Activated T-cell treated with anti-CD3 and anti-CD28 coated beads for 4 hours (primary cell): ENCODE results near the gene CDK5R1.

Experiments
- DNase-seq: peaks from one replicate; pipeline ENCODE4 v3.0.0-alpha.2; 2020

CDK5R1 gene

DNA sequence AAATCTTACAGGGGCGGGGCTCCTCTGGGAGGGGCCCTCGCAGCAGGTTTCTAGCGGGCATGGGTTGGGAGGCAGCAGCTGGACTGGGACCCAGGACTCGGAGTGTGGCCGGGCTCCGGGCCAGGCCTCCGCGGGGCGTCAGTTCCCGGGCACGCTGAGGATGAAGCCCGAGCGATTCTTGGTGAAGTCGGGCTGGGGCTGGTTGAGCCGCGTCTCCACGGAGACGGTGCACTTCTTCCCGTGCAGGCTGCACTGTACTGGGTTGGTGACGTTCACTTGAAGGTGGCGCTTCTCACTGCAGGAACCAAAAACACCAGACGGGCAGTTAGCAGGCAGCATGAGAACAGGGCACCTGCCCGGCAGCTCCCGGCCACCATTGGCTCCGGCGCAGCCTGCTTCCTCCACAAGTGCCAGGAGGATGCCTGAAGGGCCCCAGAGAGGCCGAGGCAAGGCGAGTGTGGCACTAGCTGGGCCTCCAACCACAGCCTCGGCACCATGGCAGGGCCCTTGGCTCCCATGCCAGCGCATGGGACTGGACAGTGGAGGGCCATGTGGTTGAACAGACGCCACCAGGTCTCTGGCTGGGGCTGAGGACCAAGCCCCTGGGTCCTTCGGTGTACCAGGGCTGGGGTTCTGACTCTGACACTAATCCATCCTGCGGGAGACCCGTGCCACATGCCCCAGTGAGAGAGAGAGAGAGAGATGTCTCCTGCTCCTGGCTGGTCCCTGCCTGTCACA is 8.0 kb downstream of the CDK5R1 start:
- DNase-seq, result no peak

DNA sequence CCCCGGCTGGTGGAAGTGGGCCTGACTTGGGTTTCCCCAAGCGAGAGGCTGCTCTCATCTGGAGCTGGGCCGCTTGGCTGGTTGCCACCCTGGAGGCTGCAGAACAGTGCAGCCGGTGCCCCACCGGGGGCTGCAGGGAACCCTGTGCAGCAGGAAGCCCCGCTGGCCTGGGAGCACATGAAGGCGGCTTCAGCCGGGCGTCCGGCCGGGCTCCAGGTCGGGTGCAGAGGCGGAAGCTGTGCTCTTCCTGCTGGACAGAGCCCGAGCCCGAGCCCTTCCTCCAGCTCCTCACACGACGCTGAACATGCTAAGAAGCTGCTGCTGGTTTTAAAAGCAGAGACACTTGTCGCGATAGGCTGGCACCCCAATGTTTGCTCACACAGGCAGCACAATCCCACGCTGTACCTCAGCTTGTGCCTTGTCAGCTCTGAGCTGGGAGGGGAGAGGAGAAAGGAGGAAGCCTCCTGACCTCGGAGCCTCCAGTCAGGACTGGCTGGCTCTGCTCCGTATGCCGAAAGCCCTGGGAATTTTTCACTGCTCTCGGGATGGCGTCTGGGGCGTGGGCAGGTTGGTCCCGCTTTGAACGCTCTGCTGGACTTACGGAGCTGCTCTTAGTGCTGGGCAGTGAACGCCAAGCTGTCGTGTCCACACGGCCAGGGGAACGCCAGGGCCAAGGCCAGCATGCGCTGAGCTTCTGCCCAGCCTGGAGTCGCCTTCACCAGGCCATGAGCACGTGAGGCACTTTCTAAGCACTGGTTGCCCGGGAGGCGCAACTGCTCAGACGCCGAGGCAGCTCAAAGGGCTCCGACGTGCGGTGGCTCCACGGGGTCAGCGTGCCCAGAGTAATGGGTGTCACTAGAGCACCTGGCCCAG is 8.8 kb downstream of the CDK5R1 start:
- no peak for DNase-seq

DNA sequence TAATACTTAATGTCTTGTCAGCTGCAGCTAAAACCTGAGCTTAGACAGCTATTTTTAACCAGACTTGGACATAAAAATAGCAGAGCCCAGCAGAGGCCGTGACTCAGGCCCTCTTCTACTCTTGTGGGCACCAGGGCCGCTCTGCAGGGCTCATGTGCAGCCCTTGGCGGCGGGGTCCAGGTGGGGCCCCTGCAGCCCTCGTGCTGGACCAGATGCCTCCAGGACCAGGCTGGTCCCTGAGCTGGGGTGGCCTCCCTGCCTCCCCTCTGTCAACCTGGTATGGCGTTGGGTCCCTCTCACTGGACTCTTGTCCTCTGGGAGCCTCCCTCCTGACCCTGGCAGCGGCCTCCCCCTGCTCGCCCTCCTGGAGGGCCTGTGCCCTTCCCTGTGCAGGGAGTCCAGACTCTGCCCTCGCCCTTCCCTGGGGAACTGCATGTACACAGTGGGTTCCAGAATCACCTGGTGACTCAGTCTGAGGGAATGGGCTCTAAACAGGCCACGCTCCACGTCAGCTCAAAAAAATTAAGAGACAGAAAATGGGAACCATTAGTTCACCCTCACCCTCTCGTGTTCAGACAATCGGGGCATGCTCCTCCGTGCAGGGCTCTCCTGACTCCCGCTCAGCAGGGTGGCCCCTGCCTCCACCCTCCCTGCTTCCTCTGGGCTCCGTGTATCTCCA is 9.7 kb downstream of the CDK5R1 start:
- DNase-seq, result no peak

DNA sequence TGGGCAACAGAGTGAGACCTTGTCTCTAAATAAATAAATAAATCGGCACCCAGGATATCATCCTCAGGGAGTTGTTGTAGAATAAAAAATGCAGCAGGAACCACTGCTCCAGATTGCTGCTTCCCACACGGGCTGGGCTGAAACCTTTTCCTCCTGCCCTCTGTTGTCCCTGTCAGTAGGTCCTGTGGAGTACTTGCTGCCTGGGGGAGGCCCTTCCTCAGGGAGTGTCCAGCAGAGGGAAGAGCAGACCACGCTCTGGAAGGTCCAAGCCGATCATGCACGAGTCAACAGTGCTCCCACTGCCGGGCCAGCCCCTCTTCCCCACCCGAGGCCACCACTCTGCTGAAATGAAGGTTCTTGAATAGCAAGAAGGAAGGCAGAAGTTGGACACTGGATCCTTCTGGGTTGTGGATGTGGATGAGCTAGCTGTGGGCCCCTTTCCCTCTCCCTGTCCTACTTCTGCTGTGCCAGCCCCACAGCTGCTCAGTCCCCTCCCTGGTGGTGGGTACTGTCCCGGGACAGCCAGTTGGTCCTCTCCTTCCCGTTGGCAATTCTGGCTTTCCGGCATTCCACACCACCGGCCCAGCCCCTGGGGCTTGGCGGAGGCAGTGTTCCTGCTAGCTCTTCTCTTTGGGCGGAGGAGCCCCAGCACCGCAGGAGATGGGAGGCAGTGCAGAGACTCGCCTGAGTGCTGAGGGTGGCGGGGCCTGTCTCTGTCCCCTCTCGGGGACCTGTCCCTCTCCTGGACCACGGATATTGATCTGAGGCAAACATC is 10.8 kb downstream of the CDK5R1 start:
- no peak for DNase-seq

DNA sequence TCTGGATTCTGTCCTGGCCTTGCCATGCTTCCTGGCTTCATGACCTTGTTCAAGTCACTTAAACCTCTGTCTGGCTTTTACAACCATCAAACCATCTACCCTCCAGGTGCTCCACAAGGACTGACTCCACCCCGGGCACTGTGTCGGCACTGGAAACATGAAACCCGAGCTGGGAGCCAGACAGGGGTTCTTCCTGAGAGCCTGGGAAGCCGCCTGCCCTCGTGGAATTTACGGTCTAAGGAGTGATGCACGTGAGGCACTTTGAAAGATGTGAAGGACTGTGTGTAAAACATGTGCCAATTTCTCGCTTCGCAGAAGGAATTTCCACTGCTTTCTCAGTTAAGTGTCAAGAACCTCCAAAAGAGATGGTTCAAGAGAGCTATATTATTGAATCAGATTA is 11.6 kb downstream of the CDK5R1 start:
- no peak for DNase-seq

DNA sequence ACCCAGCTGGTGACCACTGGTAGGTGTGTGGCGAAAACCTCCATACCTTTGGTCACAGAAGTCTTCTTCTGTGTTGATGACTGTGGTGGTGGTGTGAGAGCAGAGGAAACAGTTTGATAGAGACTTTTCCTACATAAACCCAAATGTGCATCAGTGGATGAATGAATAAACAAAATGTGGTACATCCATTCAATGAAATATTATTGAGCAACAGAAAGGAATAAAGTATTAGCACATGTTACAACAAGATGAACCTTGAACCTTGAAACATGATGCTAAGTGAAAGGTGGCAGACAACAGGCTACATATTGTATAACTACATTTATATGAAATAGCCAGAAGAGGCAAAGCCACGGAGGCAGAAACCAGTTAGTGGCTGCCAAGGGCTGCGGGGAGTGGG is 15.2 kb downstream of the CDK5R1 start:
- no peak for DNase-seq

DNA sequence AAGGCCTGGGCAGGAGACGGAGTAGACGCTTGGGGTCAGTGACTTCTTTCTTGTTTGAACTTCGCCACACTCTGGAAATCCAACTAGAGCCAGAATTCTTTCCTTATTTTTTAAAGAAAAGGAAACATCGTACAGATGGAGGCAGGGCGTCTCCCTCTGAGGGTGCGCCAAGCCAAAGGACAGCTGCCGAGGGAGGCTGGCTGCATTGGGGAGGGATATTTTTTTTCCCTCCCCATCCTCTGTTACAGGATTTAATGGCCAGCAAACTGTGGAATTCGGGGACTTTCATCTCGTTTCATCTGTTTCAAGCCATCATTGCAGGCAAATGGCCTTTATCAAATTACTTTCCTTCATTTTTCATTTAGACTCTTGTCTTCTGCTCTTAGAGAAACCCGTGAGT is 15.9 kb downstream of the CDK5R1 start:
- DNase-seq, result no peak

DNA sequence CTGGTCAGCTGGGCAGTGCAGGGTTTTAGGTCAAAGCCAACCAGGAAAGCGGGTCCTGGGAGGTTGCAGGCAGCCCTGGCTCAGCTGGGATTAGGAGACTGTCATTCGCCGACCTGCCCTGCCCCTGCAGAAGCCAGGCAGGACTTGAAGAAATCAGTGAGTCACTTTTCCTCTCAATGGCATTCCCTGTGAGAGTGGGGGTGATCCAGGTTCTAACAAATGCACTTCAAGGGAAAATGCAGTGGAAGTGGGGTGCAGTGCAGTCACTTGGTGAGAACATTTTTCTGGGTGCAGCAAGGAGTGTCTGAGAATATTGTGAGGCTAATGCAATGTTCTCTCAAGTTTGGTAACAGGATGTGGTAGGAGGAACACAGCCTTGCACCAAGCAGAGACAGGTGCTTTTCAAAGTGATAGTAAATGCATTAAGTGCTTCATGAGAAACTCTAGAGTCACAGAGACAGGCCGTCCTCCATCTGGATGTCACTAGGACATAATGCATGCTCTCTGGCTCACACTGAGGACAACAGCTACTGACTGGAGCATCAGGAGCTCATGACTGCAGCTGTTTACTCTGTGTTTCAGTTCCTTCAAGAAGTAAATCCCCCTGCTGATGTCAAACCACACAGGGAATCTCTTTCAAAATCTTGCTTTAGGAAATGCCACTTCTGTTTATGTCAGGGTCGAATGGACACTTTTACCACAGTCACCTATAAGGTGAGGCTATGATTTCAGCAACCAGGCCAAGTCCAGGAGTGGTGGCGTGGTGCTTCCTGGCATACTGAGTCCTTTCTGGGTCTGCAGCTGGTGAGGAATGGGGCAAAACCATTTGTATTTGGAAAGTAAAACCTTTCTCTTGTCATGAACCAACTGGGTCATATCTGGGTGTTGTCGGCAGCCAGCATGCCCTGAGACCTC is 16.7 kb downstream of the CDK5R1 start:
- DNase-seq, result no peak

DNA sequence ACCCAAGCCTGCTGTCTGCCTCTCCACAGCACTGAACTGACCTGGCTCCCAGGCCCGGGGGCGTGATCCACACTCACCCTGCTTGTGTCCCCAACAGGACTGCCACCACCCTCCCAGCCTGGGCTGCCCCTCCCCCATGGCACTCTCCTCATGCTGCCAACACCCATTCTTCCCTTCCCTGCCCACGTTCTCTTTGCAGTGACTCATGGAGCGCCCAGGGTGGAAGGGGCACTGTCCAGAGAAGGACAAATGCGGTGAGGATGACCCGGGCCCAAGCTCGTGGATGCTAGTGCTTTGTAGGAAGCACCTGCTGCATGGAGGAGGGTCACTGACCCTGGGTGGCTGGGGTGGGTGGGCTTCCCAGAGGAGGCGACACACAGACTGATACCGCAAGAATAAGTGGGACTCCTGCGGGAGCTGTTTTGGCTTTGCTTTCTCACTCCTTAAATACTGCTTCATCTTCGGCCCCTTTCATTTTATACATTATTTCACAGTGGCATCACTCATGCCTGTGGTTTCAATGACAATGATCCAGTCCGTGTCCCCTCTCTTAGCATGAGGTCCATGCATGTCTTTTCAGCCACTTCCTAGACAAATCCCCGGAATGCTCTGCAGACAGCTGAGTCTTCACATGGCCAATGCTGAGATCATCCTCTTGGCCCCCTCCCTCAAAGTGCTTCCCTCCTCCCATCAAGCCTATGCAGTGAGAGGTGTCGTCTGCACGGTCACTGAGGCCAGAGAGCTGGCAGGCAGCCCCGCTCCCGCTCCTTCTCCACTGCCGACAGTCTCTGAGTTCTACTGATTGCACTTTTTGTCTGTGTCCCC is 17.6 kb downstream of the CDK5R1 start:
- no peak for DNase-seq

DNA sequence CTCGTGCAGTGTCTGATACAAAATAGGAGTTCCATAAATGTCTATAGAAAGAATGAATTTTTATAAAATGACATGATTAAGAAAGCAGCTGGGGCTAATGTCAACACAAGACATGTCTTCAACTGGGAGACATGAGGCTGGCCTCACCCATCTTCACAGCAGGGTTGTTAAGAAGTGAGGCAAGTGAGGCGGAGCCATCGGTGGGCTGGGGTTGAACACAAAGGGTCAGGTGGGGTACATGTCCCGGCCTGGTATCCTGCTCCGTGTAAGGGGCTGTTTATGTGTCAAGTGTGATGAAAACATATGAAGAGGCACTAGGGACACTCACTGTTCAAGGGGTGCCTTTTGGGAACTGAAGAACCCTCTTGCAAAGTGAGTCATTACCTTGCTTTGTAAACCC is 22.1 kb downstream of the CDK5R1 start:
- DNase-seq, result no peak

DNA sequence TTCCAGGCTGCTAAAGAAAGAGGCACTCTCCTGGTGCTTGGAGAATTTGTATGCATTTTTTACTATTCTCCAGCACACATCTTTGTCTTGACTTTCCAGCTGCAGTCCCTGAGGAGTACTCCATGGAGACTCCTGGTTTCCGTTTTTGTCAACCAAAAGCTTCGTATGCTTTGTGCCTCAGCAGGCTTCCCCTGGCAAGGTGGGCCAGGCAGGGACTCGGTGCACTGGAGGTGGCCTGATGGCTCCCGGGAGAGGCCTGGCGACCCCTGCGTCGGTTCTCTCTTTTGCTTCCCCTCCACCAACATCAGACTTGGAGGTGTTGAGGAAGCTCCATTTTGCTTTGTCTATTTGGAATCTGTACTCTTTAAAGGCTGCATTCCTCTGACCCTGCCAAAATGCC is 23.7 kb downstream of the CDK5R1 start:
- DNase-seq, result no peak

DNA sequence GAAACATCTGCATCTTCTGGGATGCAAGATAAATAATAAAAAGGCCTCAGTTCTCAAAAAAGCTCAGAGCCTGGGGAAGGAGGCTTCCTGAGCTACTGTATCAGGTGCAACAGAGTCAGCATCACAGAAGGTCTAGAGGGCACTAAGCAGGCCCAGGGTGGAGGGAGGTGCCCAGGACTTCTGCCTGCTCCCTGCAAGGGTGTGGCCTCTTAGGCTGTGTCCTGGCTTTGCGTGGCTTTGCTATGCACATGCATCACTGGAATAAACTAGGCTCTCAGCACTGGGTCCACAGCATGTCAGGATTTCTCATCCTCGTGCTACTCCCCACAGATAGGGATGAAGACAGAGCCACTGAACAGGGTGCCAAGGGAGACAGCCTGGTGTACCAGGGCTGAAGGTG is 25.5 kb downstream of the CDK5R1 start:
- no peak for DNase-seq

DNA sequence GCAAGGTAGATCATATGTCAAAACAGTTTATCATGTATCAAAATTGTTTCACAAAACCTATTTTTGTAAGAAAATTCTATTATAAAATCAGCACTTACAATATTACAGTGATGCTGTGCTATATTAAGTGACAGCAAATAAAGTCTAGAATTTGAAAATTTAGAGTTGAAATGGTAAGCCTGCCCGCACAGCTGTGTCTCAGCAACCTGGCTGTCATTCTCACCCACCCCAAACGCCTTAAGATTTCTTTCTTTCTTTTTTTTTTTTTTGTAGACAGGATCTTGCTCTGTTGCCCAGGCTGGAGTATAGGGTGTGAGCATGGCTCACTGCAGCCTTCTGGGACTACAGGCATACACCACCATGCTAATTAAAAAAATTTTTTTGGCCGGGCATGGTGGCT is 26.8 kb downstream of the CDK5R1 start:
- DNase-seq, result no peak

DNA sequence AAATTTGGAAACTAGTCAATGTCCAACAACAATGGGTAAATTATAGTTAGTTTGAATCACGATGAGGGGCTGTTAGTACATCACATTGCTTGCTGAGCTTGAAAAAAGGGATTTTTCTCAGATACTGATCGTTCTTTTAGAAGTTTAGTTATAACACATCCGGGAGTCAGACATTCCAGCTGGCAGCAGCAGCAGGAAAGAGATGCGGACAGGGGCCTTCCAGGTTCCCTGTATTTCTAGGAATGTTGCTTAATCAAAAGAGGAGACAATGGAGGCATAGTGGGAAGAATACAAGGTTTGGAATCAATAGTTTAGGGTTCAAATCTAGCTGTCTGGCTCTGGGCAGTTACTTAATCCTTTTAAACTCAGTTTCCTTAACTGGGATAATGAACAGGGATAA is 27.8 kb downstream of the CDK5R1 start:
- no peak for DNase-seq

DNA sequence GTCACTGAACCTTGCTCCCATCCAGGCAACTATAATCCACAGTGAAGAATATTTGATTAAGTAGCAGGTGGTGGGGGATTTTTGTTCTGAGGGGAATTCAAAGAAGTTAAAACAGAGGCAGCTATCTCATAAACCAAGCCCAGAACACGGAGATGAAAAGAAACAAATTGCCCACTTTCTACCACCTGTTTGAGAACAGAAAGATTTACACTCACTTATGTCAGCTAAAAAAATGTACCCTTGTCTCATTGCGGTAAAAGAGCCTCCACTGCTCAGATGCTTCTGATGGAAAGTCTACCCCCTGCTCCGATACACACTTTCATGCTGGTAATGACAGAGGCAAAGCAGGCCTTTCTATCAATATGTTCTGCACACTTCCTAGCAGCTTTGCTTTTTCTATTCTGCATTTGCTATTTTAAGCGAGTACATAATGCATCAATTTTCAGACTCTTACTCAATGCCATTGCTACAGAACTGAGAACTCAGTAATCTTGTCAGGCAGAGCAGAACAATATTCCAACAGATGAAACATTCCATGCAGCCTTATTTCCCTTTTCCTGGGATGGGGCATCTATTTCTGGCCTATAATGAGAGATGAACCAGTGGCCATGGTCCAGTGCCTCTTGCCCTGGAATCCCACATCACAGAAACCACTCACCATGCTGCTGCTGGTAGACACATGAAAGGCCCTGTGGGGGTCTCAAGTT is 29.0 kb downstream of the CDK5R1 start:
- no peak for DNase-seq

DNA sequence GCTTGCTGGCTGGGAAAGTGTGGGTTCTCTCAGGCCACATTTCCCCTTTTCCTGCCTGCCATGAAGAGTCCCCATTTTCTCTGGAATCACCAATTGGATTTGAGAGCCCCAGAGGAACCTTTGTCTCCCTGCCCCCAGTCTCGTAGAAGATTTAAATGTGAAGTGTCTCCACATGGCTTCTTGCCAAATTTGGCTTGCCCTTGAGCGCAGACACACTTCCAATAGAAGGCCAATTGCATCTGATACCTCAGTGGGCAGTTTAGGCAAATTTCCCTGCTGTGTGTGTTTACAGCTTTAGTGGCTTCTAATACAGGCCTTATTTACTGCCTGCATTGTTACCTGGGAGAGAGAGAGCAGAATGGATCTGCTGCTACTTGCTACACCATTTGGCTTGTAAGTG is 29.7 kb downstream of the CDK5R1 start:
- DNase-seq, result no peak

DNA sequence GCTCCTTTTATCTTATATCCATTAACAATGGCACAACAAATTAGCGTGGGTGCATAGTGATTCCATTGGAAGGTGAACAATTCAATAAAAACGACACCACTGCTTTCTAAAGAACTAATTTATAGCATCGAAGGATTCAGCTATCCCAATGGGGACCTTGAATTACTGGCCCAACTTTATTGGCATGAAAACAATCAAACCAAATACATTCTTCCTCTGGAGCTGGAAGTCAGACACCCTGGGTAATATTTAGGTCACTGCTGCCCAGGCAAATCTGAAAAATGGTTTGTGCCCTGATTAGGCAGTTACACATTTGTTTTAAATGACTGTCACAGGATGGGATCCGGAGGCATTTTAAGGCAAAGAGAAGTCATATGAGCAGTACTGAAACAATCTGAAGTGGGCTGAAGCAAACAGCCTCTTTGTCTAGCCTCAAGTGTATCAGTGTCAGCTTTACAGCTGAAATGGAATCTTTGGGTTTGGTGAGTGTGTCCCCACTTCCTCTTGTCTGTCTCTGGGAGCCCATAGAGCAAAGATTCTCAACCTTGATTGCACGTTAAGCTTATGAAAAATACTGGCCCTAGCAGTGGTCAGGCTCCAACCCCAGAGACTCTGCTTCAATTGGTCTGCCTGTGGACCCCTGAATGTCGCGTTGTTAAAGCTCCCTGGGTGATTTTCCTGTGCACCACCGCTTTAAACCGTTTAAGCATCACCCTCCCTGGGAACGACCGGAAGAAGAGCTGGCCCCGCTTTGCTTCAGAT is 30.3 kb downstream of the CDK5R1 start:
- no peak for DNase-seq

DNA sequence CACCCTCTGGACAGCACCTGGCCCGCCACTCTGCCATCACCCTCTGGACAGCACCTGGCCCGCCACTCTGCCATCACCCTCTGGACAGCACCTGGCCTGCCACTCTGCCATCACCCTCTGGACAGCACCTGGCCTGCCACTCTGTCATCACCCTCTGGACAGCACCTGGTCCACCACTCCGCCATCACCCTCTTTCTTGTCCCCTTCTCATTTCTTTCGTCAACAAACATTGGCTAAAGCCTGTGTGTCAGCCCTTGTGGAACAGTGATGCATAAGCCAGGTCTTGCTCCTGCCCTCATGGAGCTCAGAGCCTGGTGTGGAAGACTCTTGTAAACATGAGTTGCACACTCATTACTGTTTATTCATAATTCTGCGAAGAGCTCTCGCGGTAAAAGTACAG is 31.2 kb downstream of the CDK5R1 start:
- no peak for DNase-seq

DNA sequence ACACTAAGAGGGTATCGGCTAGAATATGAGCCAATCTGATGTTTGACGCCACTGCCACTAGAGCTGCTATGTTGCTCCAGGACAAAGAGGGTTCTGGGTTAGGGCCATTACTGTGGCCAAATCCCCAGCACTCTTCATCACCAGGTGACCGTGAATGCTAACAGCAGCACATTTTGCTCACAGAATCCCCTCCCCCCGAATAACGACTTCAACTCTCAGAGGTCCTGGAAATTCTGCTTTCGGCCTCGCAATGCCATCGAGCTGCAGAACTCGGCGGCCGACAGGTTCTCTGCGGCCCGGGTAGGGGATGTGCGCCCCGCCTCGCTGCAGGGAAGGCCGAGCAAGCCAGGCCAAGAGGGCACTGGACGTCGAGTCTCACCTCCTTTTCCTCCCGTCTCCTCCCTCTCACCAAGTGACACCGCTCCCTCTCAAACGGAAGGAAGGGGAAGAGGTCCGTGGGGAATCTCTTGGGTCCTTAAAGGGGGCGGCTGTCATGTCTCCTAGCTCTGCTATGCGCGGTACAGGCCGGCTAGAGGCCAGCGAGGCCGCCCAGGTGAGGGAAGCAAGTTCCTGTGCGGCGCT is 31.9 kb downstream of the CDK5R1 start:
- DNase-seq, result no peak
